H54 (cell line): ENCODE measurements around the gene RAVER1.

ENCODE experiments used
- DNase-seq: peaks from one replicate; pipeline ENCODE4 v3.0.0; 2011; ENCODE audit warnings: low spot score, mixed read lengths; ENCODE audit not compliant: insufficient read length
- FAIRE-seq: peaks from 3 replicates; lab custom pipeline; 2011; peaks lifted over from hg19 to GRCh38; lab: Jason Lieb, UNC
- POLR2A ChIP-seq: IDR thresholded peaks from 2 replicates; pipeline ENCODE4 v1.6.1; 2011; ENCODE audit warnings: low read depth, mild to moderate bottlenecking, low read length

The RAVER1 gene

DNA sequence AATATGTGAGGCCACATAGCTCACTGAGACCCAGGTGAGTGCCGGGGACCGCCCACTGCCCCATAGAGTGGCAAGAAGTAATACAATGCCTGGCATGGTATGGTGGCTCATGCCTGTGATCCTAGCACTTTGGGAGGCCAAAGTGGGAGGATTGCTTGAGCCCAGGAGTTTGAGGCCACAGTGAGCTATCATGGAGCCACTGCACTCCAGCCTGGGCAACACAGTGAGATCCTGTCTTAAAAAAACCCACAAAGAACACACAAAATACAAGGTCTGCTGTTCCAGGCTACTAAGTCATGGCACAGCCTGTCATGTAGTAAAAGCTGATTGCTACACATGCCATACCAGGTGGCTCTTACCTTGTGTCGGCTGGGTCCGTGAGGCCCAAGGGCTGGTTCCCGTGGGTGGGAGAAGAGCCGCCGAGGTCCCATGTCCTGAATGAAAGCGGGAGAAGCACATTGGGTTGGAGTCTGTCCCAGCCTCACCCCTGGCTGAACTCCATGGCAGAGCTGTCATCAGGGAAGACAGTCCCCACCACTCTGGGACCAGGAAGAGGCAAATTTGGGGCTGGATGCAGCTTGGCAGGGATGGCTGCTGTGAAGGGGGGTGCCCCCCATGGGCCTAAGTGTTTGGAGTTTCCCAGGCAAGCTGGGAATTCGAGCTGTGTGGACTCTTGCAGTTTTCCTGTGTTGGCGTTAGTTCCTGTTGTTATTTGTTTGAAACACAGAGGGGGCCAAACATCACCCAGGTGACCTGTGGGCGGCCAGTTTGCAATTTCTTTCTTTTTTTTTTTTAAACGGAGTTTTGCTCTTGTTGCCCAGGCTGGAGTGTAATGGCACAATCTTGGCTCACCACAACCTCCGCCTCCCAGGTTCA lies 14.3 kb downstream of the RAVER1 start:
- TF ChIP-seq POLR2A, result no peak
- FAIRE-seq (no peak), DNase-seq (no peak)

DNA sequence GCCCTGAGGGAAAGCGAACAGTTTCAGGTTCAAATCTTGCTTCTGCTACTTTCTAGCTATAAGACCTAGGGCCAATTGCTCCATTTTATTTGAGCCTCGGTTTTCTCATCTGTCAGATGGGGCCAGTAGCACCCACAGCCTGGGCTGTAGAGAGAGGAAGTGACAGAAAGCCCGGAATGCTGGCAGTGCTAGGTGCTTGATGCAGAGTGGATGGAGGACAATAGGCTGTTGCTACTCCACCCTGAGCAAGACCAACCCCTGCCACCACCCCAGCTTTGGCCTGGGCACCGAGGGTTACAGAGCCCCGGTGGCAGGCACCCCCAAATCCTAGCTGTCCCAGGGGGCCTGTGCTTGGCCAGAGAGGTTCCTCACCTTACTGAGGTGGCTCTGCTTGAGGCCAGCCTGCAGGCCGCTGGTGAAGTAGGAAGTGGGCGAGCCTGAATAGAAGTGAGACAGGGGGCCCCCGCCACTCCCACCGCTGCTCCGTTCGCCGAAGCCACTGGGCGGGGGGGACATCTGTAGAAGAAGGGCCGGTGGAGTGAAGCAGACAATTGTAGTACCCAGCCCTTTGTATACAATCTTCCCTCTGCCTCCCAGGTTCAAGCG lies 15.4 kb downstream of the RAVER1 start:
- FAIRE-seq (no peak), DNase-seq (no peak)
- no peak for TF ChIP-seq POLR2A

DNA sequence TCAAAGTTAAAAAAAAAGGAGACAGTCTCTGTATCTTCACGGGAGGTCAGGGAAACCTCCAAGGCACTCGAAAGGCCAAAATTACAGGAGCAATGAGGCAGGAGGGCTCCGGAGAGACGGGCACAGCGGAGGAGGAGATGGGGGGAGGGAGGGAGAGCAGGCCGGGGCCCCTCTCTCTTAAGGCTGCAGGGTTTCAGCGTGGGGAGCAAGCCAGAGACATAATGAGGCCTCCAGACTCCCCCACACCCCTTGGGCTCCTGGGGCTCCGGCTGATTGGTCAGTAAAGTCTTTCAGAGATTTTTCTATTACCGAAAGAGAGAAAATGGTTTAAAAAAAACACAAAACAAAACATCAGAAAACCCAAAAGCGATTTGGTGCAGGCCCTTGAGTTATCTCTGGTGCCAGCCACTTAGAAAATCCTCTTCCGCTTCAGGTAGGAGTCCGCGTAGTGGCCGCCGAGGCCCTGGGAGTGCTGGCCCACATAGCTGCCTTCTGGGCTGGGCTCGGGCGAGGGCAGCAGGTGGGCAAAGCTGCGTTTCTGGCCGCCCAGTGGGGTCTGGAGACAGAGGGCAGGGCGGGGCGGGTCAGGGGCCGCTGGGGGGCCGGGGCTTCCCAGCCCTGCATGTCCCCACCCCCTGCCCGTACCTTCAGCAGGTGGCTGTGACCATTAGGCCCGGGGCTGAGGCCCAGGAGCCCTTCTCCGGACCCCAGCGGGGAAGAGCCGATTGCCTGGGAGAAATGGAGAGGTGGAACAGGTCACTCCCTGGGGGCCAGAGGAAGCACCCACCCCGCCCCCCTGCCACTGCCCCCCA lies 16.1 kb downstream of the RAVER1 start:
- no peak for TF ChIP-seq POLR2A
- FAIRE-seq, result no peak
- no peak for DNase-seq

DNA sequence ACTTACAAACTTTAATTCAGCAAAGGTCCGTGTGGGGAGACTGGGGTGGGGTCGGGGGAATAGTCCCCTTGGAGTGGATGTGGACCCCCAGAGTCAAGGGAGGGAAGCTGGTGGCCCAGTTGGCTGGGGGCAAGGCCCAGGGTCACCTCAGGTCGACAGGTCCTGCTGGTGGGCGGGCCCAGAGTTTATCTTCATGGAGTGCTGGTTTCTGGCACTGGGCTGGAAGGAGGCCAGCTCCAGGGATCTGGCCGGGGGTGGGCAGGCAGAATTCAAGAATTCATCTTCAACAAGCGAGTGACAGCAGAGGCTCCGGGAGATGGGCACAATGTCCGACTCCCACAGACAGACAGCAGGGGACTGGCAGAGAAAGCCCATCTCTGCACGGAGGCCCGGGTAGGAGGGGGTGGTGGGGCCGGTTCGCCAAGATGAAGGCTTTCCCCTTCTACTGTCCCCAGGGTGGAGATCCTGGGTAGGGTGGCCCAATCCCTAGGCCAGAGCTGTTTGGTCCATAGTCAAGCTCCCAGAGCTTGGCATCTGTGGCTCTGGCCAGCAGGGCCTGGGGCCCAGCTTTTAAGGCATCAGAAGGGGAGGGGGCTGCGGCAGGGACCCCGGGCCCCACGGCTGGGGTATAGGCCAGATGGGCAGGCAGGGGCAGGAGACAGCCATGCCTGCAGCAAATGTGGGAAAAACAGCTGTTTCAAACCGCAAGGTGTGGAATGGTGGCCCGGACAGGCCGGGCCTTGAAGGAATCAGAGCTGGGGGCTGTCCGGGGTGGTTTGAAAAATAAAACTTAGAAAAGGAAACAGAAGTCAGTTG lies 16.9 kb downstream of the RAVER1 start:
- TF ChIP-seq POLR2A, result no peak
- DNase-seq, result no peak
- FAIRE-seq, result no peak

DNA sequence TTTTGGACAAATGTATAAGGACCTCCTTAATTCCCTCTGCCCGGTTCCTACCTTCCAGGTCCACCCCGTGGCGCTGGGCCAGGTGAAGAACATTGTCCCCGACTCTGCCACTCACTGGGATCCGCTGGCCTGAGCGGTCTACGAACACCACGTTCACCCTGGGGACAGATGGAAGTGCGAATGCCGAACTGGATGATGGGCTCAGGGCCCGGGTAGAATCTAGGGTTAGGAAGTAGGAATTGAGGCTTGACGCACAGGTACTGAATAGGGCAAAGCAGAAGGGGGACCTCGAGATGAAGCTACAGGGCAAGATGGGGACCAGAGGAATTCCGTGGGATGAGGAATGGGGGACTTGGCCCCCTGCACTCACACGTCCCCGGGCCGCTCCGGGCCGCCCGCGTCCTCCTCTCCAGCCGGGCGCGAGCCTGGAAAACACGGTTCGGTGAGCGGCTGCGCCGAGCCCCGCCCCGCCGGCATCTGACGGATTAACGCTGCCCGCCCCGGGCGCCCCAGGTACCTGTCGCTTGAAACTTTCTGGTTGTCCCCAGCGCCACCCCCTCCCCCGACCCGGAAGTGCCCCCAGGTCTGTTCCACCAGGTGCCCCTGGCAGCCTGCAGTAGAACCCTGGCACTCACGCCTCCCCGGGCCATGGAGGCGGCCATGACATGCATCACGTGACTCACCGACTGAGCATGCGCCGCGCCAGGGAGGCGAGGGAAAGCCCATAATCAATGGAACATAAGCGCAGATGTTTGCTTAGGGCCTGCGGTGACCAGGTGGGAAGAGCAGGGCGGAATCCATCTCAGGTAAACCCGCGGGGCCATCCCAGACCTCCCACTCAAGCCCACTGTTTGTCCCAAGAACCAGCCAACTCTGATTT lies 17.8 kb downstream of the RAVER1 start, which contains the start of gene FDX2:
FDX2 (minus strand) TSS at position 681 of the 880 bp plus-strand sequence; CDS start at position 662, 19 bp downstream.
- peak; percentile 83 for TF ChIP-seq POLR2A
- FAIRE-seq, result no peak

DNA sequence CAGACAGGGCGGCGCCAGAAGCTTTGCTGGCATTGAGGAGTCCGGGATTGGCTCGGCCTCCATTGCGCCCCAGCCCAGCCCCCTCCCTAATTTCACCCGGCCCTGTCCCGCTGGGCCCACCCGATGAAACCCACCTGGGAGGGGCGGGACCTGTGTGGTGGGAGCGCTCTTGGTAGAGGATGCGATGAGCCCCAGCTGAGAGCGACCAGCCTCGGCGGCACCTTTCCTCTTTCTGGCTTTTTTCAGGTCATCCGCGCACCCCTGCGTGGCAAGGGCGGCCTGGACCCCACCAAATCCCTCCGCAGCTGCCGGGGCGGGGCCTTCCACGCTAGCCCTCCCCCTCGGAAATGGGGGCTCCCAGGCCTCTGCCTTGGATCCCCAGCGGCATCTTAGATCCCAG lies 23.9 kb downstream of the RAVER1 start, which contains the start of gene ZGLP1:
ZGLP1 (minus strand) TSS at position 393 of the 400 bp plus-strand sequence.
- no peak for FAIRE-seq
- no peak for DNase-seq
- no peak for TF ChIP-seq POLR2A

More for the DNA sequence above, 17.8 kb downstream of the RAVER1 start, which contains the start of gene FDX2:
- DNase-seq, result peak; percentile 88

DNA sequence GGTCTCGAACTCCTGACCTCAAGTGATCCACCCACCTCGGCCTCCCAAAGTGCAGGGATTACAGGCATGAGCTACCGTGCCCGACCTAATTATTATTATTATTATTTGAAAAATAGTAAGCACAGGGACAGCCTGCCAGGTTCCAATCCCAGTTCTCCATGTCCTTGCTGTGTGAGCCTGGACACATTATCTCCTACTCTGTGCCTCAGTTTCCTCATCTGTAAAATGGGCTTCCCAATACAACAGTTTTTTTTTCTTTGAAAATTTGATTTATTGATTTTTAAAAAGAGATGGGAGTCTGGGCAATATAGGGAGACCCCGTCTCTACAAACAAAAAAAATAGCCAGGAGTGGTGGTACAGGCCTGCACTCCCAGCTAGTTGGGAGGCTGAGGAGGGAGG lies 27.0 kb downstream of the RAVER1 start:
- DNase-seq (no peak), FAIRE-seq (no peak)
- no peak for TF ChIP-seq POLR2A

DNA sequence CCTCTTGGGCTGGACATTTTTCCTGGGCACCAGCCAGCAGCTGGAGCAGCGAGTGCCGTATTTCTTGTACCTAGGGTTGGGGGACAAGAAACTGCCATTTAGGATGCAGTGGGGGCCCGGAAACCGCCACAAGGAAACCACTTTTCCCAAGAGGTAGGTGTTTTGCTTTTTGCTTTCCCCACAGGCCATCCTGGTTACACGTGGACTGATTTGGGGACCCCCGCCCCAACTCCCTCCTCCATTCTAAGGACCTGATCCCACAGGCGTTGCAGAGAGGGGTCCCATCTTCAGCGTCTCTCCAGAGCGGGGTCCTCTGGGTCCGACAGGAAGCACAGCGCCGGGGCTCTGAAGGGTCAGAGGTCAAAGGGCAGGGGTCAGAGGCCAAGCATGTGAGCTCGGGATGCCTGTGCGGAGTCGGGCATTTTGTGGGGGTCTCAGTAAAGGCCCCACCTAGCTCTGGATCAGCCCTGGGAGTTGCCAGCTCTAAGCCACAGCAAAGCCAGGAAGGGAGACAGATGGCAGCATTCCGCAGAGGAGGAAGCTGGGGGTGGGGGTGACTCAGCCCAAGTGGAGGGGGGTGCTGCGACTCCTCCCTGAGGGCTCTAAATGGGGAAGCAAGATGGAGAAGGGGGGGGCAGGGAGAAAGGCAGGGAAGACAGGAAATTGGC lies 28.1 kb downstream of the RAVER1 start:
- no peak for DNase-seq
- TF ChIP-seq POLR2A, result no peak
- no peak for FAIRE-seq

DNA sequence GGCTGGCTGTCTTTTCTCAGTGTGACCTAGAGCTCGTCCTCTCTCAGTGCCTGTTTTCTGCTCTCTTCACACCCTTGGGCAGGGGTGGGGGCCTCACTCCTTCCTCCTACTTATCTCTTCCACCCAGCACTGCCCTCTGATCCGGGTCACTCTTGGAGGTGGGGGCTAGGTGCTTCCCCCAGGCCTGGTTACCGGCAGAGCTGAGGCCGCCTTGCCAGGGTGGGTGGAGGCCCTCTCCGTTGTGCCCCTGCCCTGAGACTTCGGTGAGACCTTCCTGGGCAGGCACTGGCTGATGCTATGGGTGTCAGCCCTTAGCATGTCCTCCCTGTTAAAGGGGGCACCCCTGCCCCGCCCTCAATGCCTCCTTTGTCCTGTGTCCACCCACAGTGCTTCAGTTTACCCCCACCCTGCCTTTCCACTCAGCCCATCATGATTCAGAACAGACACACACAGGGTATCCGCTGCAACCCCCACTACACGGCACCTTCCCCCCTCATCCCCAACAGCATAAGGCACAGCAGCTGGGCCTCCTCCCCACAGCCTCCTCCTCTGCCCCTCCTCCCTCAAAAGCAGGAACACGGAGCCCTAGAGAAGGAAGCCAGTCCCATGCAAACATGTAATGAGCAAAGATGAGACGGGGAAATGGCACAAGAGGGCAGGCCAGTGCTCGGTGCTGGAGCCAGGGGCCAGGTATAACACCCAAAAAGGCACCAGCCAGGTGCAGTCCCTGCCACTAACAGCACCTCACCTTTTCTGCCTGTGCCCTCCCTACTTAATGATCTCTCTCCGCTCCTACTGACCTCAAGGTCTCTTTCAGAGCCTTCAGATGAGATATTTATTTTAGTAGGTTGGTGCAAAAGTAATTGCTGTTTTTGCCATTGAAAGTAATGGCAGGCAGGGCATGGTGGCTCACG lies 33.5 kb downstream of the RAVER1 start:
- DNase-seq (no peak), FAIRE-seq (no peak)
- TF ChIP-seq POLR2A, result no peak

DNA sequence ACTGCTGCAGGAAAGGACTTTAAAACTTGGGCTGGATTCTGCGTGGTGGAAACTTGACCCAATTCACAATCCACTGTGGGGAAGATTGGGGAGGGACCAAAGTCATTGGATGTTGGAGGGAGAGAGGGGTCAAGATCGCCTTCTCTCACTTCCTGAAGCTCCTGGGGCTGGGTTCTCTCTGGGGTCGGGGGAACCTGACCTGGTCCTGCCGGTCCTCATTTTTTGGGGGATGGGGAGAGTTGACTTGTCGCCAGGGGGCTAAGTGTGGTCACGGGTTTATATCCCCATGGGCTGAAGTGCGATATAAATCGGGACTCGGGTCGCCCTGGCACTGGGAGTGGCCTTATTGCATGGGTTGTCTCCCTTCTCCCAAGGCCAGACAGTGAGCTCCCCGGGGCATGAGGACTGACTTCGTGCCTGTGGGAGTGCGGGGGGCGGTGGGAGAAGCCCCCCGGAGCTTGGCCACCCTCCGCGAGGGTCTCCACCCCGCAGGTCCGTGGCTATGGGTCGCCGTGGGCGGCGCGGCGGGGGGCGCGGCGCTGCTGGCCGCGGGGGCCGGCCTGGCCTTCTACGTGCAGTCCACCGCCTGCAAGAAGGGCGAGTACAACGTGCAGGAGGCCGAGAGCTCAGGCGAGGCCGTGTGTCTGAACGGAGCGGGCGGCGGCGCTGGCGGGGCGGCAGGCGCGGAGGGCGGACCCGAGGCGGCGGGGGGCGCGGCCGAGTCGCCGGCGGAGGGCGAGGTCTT lies 37.3 kb downstream of the RAVER1 start:
- TF ChIP-seq POLR2A, result no peak
- FAIRE-seq (no peak), DNase-seq (no peak)
